WI38 (cell line): ENCODE data around the gene KCNH3.

Source experiments
- H3K4me3 ChIP-seq: 2 replicates; pipeline ENCODE4 v1.5.1; 2011; ENCODE audit warnings: low read depth, mild to moderate bottlenecking, control low read depth, low read length
- TF ChIP-seq, protein P1 (sequence below): IDR thresholded peaks from 2 replicates; pipeline ENCODE4 v1.5.1; 2012; ENCODE audit warnings: low read depth, mild to moderate bottlenecking, control low read depth, low read length

KCNH3 gene

DNA sequence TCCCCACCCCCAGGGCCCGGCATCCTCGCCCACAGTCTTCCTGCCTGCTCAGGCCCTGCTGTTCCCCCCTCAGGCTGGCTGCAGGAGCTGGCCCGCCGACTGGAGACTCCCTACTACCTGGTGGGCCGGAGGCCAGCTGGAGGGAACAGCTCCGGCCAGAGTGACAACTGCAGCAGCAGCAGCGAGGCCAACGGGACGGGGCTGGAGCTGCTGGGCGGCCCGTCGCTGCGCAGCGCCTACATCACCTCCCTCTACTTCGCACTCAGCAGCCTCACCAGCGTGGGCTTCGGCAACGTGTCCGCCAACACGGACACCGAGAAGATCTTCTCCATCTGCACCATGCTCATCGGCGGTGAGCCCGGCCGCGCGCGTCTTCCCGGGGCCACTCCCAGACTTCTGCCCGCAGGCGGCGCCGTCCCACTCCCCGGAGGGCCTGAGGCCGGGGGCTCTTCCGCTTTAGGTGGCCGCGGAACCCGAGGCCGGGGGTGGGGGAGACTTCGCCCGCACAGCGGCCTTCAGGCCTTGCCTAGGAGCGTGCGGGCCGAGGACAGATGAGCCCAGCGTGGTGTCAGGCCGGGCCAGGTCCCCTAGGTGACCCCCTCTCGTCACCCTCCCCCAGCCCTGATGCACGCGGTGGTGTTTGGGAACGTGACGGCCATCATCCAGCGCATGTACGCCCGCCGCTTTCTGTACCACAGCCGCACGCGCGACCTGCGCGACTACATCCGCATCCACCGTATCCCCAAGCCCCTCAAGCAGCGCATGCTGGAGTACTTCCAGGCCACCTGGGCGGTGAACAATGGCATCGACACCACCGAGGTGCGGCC, 10.2 kb downstream of the KCNH3 start:
- TF ChIP-seq, protein P1, sequence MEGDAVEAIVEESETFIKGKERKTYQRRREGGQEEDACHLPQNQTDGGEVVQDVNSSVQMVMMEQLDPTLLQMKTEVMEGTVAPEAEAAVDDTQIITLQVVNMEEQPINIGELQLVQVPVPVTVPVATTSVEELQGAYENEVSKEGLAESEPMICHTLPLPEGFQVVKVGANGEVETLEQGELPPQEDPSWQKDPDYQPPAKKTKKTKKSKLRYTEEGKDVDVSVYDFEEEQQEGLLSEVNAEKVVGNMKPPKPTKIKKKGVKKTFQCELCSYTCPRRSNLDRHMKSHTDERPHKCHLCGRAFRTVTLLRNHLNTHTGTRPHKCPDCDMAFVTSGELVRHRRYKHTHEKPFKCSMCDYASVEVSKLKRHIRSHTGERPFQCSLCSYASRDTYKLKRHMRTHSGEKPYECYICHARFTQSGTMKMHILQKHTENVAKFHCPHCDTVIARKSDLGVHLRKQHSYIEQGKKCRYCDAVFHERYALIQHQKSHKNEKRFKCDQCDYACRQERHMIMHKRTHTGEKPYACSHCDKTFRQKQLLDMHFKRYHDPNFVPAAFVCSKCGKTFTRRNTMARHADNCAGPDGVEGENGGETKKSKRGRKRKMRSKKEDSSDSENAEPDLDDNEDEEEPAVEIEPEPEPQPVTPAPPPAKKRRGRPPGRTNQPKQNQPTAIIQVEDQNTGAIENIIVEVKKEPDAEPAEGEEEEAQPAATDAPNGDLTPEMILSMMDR: peak; percentile 30; the same call in 1 of the 2 replicates
- H3K4me3 ChIP-seq: peak overlapping the region; percentile 29; the same call in 1 of the 2 replicates

DNA sequence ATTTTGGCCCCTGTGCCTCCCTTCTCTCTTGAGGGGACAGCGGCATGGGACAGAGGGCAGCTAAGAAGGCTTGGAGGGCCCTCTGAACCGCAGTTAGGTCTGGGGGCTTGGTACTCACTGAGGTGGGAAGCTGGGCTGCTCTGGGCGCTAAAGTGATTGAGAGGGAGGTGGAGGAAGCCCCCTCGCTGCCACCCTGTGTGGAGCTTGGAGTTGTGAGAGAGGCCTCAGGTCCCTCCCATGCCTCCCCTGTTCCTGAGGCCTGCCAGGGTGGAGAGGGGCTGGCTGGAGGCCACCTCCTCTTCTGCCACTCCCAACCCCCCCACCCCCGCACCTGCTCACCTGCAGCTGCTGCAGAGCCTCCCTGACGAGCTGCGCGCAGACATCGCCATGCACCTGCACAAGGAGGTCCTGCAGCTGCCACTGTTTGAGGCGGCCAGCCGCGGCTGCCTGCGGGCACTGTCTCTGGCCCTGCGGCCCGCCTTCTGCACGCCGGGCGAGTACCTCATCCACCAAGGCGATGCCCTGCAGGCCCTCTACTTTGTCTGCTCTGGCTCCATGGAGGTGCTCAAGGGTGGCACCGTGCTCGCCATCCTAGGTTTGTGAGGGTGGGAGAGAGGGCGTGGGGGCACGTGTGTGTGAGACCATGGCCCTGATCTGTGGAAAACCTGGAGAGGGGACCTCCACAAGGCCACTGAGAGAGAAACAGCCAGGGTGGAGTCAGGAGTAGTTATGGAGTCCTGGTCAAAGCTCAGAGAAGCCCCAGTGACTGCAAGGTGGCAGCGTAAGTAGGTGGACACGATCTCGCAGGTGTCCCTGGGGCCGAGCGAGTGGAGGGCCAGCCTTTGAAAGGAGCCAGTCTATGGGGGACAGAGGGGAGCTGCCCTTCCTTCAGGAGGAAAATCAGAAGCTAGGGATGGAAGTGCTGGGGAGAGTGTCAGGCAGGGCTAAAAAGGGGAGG, 11.2 kb downstream of the KCNH3 start:
- H3K4me3 ChIP-seq: no peak overlapping the region
- TF ChIP-seq, protein P1: no peak

DNA sequence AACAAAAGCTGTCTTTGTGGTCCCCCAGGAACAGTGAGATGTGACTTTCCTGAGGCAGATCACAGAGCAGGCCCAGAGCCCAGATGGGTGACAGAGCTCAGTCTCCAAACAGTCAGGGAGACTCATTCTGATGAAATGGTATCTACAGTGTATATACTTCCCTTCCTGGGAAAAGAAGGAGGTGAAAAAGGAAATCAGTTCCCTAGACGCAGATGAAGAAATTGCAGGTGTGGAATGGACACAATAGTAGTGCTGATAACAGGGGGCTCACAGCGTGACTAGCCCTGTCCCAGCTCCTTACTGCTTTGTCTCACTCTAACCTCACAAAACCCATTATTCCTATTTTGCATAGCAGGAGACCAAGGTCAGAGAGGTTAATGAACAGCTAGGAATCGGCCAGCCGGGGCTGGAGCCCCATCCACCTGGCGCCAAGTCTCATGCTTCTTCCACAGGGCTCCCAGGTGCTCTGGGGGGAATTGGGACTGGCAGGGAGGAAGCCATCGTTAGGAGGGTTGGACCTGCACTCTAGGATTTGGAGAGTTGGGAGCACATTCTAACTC, 11.9 kb downstream of the KCNH3 start:
- TF ChIP-seq, protein P1: no peak
- H3K4me3 ChIP-seq: no peak overlapping the region

DNA sequence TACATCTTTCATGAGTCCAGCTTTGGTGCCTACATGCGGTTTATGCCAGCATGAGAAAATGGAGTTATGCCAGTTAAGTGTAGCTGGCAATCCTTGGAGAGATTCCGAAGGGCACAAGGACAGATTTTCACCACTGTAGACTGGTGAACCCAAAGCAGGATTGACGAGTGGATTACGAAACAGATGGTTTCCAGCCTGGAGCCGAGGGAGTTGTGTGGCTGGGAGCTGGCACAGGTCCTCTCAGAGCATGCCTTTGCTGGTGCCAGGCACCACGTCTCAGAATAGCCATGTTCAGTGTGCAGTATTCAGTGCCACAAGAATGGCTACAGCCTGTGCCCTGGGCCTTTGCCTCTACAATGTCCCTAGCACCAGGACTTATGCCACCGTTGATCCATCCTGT, 13.2 kb downstream of the KCNH3 start:
- TF ChIP-seq, protein P1: no peak
- H3K4me3 ChIP-seq: no peak overlapping the region

DNA sequence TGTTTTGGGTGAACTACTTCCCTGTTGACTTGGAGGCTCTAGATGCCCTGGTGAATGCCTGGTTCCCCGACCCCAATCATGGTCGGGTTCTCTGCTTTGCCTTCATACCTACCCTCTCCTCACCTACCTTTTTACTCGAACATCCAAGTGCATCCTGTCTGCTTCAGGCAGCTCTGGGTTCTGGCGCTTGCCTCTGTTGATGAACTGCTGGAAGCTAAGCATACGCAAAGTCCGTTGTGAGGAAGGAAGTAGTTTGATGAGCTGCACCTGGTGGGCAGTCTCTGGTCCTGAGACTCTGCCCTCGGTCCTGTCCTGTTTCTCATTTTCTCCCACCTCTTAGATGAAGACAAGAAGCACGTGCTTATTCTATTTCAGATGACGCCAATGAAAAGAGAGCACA, 13.6 kb downstream of the KCNH3 start:
- TF ChIP-seq, protein P1: no peak

DNA sequence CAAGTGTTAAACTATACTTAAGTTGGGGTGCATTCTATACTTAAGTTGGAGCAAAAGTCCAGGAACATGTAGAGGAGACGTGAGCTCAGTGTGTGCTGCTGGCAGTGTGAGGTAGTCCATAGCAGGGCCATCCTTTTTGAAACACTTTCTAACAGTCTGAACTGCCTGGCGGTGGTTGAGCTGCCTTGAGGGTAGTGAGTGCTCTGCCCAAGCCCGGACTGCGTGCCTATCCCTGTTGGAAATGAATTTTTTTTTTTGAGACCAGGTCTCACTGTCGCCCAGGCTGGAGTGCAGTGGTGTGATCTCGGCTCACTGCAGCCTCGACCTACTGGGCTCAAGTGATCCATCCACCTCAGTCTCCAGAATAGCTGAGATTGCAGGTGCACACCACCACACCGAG, 14.1 kb downstream of the KCNH3 start:
- TF ChIP-seq, protein P1: no peak
- H3K4me3 ChIP-seq: no peak overlapping the region

More for the DNA sequence above, 13.6 kb downstream of the KCNH3 start:
- no peak overlapping the region for H3K4me3 ChIP-seq
